SKM-1 (cell line): ENCODE data around the gene ORC1.
A peak's percentile ranks its signal among the peaks of the same experiment; 100 is the strongest.
"Not testable (repeated sequence)": the region's sequence is repeated elsewhere in the genome, so short reads cannot be mapped to it uniquely, and the experiment has no call there.

ENCODE experiments used
- DNase-seq: peaks from one replicate; lab custom pipeline; 2025; ENCODE audit not compliant: unreplicated experiment; lab: John Stamatoyannopoulos, UW

The ORC1 gene

DNA sequence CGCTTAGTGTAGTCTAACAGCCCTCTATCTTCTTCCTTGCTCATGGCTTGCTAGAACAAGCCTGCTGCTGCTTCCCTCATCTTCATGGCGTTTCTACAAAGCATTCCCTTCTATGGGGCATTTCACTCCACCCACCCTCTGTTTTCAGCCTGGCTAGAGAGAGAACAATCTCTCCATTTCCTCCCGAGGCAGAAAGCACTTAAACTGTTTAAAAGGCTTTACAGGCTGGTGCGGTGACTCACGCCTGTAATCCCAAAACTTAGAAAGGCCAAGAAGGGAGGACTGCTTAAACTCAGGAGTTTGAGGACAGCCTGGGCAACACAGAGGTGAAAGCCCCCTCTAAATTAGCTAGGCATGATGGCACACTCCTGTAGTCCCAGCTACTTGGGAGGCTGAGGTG, 17.8 kb downstream of the ORC1 start:
- DNase-seq, result no peak

DNA sequence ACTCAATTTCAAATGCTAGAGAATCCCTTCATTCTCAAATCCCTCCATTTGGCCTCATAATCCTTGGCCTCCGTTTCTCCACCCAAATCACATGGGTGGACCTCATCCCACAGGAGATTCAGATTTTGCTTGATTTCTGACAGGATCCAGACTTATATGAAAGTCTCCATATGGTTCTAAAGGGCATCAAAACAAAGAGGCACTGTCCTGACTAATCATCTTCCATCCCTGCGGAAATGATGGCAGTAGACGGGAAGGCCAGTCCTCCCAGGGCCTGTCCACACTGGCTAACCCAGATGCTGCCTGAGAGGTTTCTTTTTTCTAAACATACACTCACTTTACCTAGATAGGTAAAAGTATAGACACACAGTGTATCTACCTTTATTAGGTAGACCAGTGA, 18.8 kb downstream of the ORC1 start:
- no peak for DNase-seq

DNA sequence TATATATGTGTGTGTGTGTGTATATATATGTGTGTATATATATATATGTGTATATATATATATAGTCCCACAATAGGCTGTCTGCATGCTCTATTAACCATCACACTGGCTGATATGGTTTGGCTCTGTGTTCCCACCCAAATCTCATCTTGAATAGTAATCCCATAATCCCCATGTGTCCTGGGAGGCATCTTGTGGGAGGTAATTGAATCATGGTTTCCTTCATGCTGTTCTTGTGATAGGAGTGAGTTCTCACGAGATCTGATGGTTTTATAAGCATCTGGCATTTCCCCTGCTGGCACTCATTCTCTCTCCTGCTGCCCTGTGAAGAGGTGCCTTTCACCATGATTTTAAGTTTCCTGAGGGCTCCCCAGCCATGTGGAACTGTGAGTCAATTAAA, 34.4 kb downstream of the ORC1 start:
- not testable (repeated sequence) for DNase-seq

DNA sequence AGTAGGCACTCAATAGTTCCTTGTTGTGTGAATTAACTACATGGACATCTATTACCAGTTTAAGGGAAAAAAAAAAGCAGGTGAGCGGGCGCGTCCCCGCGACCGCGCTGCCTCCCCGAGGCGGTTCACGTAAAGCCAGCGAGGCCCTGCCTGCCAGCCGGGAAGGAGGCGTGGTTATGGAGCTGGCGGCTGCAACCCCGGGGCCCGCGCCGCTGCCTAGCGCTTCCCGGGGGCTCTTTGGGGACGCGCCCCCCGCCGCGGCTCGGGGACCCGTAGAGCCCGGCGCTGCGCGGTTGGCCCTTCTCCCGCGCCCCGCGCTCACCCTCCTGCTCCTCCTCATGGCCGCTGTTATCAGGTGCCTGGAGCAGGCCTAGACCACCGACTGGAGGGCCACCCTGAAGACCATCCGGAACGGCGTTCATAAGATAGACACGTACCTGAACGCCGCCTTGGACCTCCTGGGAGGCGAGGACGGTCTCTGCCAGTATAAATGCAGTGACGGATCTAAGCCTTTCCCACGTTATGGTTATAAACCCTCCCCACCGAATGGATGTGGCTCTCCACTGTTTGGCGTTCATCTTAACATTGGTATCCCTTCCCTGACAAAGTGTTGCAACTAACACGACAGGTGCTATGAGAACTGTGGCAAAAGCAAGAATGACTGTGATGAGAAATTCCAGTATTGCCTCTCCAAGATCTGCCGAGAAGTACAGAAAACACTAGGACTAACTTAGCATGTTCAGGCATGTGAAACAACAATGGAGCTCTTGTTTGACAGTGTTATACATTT, 35.6 kb downstream of the ORC1 start:
- no peak for DNase-seq

DNA sequence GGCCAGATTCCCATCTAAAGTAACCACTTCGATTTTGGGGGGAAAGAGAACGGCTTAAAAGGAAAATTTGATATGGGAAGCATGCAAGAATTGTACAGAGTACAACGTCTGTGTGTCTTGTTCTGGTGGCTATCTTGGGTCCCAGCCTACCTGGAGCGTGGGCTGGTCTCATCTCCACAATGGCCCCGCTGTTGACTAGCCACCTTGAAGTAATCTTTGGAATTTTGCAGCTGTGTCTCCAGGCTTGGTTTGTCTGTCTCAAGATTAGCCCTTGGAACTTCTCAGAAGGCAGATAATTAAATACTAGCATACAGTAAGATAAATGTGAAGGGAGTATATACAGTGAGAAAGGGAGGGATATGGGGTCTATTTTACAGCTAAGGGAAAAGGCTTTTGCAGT, 37.0 kb downstream of the ORC1 start:
- DNase-seq, result no peak

DNA sequence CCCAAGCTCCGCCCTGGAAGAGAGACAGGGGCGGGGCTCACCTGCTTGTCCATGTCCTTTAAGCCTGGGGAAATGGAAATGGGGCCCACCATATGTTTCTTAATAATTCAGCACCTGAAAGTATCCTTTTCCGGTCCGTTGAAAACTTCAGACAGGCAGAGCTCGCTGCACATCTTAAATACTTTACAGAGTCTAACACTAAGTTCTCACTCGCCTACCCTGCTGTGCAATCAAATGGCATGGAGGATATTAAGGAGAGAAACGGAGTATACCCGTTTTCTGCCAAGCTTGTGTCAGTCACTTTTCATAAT, 37.8 kb downstream of the ORC1 start:
- DNase-seq, result no peak

DNA sequence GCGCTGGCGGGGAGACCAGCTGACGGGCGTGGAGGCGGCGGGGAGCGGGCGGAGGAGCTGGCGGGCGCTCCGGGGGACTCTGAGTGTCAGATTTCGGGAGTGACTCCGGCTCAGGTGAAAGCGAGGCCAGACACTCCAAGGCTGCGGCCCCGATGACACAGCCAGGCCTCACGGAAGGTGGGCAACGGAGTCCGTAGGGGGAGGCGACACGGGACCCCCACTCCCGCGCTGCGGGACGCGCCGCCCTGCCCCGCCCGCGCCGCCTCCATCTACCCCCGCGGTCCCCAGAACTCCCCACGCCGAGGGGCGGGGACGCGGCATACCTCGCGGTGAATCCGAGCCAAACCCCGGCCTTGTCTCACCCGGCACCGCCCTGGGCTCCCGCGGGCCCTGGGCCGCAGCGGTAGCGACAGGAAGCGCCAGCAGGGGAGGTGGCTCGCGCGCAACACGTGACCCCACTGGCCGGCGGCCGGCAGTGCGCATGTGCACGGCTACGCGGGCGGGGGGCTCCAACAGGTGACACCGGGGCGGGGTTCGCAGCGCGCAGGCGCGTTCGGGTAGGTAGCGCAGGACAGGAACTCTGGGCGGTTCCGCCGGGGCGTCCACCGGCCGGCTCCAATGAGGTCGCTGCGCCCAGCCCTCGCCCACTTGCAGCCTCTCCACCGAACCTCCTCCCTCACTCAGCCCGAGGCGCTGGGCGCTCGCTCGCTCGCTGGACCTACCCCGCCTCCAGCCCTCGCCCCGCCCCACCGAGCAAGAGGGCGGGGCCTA, 38.3 kb downstream of the ORC1 start, which contains the start of gene CC2D1B:
Gene CC2D1B (minus strand): TSS at position 460 of the 771 bp plus-strand sequence. CDS start 1,585 bp downstream, outside the sequence.
- DNase-seq, result peak; percentile 93

DNA sequence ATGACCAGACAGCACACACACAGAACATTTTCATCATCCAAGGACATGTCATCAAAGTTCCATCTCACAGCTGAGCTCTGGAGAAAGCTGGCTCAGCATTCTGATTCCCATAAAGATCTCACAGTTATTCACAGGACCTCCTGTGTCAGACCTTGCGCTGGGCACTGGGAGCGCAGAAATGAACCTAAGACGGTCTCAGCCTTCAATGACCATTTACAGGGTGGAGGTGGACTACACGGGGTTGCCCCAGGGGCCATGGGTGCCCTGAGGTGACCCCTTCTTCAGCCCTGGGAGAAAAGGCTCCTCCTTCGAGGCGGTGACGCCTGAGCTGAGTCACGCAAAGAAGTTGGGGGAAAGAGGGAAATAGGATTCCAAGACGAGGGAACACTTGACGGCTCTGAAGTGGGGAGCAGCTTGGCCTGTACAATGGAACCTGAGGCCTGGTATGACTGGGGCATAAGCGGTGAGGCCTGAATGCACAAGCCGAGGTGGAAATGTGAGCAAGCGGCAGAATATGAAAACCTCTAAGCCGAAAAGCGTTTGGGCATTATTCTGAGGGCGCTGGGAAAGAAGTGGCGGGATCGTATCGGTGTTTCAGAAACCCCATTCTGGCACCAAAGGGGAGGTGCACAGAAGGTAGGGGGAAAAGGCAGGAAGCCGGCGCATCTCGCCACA, 39.0 kb downstream of the ORC1 start:
- no peak for DNase-seq

DNA sequence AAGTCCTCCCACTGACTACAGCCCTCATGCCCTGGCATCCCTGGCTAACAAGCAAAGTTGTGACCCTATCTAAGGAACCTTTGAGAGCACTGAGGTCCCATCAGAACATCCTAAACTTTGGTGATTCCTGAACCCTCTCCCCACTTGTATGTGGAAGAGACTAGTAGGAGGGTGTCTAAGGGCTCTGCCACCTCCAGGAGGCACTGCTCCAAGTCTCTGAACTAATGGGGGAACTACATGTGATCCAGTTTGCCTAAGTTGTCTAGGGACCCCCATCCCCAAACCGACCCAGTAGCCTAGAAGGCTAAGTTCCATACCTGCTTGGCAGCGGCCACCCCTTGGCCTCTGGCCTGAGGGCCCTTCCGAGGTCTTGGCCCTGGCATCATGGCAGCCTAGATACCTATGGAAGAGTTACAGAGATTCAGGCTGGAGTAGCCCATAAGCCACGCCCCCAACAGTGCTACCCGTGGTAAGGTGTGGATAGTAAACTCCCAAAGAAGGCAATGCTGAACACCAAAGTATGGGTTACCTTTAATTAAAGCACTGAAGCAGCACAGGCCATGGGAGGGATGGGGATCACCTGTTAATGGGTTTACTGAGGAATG, 39.9 kb downstream of the ORC1 start:
- no peak for DNase-seq

DNA sequence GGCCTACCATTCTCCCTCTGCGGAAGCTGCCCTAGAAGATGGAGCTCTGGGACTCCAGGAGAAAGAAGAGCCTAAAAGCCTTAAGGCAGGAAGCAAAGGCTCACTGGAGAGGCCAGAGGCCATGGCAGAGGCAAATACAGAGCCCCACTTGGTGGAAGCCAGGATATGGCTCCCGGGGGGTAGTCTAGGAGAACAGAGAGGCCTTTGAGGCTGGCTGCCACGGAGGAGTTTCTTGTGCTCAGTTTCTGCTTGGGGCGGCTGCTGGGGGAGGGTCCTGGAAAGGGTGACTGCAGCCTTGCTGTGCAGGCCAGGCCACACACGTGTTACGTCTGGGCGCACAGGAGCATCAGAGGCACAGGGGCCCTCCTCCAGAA, 43.6 kb downstream of the ORC1 start:
- no peak for DNase-seq

DNA sequence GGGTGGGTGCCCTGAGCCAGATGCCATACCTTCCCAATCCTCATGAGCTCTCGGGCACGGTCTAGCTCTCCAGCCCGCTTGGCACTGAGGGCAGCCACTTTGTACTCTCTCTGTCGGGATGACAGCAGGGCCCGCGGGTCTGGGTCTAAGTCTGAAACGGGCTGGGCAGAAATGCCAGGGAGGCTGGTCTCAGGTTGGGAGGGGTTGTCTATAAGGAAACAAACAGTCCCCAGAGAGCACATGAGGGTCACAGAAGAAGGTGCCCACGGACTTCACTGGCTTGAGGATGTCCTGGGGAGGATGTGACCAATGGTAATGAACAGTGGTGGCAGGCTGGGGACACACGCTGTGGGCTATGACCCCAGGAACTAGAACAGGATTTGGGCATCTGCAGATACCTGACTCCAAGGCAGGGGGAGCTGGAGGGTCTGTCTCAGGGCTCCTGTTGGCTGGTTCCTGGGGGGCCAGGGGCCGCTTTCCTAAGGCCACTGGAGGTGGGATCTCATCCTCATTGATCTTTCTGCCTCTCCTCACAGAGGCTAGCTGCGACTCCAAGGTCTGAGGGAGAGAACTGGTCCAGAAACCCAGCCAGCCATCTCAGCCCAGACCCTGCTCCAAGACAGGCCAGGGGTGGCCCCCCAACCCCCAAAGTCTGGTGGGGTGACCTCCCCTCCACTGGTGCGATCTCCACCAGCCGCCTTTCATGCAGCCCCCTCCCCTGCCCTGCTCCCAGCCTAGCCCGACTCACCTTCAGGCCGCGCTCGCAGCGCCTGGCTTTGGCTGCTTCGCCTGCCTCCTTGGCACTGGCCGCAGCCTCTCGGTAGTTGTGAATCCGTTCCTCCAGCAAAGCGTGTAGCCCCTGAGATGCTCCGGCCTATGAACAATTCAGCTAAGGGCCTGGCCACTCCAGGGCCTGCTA, 44.3 kb downstream of the ORC1 start:
- DNase-seq, result no peak

DNA sequence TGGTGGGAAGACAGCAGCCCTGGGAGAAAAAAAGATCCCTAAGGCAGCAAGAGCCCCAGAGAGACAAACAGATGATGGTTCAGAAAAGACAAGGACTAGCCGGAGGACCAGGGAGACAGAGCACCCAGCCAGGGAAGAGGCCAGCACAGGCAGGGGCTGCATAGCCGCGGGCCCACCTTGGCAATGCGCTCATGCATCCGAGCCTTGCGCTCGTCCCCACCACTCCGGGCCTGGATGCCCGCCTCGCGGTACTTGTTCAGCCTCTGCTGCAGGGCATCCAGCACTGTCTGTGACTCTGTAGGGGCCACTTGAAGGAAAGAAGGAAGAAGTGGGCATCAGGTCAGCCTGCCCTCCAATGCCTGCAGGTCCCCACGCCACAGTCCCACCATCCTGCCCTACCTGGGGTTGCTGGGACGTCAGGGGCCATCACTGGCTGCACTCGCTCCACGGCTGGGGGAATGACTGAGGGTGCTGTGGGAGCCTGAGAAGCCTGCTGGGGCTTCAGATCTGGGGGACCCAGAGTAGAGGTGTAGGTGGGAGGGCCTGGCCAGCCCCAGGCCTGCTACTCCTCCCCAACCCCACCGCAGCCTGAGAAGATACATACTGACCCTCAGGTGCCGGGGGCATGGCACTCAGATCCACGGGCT, 45.2 kb downstream of the ORC1 start:
- DNase-seq, result no peak

DNA sequence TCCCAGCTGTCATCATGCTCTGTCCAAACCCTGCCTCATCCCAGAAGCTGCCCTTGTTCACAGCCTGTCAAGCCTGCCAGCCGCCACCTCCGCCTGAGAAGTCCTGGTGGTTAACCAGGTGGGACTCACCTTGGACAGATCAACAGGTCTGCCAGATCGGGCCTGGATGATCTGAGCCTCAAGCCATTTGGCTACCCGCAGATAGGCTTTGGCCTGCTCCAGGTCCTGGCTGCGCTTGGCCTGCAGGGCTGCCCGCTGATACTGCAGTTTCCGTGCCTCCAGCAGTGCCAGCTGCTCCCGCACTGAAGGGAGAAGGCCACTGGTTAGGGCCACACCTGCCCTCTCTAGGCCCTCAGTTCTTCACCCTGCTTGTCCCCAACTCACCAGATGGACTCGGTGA, 46.8 kb downstream of the ORC1 start:
- DNase-seq, result no peak

DNA sequence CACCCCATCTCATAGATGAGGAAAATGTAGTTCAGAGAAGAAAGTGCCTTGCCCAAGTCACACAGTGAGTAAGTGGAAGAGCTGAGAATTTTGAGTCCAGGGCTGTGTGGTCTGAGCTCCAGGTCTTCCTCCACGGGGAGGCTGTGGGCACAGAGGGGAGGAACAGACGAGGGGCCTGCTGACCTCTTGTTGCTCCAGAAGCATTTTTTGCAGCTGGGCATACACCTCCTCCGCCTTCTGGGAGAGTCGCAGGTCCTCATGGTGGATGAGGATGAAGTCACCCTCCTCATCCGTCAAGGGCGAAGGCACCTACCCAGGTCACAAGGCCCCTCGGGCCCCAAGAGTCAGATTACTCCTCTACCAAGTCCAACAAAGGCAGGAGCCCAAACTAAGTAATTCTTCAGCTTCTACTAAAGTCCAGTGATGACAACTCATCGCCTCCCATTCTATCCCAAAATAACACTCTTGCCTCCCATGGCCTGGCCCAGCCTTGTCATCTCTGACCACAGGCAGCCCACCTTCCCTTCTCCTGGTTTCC, 47.3 kb downstream of the ORC1 start:
- no peak for DNase-seq

DNA sequence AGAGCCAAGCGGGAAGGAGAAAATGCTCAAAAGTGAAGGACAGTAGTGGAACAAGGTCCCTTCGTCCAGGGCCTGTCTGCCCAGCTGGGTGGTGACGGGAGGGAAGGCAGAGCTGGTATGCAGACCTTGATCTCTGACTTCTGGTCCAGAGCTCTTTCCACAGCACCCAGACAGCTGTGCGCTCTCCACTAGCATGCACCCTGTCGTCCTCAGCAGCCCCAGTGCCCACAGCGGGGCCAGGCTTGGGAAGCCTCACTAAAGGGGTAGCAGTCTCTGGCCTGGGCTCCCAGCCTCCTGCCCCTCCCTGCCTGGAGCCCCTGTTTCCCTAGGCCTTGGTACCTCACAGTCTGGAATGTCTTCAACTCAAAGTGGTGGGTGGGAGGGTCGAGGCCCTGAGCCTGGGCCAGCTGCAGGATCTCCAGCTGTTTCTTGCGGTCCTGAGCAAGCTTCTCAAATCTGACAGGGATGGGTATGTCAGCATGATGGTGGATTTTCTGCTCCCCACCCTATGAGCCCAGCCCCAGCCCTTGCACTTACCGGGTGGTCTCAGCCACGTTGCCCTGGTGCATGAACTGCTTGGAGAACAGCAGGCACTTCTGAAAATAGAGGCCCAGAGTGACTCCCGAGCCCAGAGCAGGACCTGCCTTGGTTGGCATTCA, 48.2 kb downstream of the ORC1 start:
- no peak for DNase-seq

DNA sequence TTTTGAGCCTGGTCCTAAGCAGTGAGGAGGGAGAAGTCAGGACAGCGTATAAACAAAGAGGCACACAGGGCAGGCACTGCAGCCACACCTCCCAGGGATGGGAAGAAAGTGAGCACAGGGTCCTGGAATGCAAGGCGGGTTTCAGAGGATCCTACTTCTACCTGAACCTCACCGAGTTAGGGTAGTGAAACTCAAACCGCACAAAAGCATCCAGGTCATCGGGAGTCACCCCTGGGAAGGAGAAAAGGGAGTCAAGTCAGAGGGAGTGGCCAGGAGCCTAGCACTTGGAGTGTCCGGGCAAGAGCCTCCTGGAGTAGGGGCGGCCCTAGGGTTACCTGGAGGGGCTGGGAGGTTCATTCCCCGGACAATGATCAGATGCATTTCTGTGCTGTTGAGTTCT, 48.8 kb downstream of the ORC1 start:
- DNase-seq, result no peak

DNA sequence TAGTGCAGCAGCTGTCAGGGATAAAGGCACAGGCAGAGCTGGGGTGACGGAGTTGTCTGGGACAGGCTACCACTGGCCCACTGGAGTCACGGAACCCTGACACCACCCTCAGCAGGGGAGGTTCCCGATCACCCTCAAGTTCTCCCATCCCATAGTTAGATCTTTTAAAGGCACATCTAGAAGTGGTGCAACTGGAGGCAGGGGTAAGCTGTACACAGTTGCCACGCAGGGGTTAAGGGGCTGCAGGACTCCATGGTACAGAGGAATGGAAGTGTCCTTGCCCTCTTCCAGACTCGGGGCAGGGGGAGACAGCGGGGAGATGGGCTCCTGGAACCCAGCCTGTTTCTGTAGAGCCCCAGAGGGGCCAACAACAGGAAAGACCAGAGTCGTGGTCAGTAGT, 51.5 kb downstream of the ORC1 start:
- DNase-seq, result no peak

DNA sequence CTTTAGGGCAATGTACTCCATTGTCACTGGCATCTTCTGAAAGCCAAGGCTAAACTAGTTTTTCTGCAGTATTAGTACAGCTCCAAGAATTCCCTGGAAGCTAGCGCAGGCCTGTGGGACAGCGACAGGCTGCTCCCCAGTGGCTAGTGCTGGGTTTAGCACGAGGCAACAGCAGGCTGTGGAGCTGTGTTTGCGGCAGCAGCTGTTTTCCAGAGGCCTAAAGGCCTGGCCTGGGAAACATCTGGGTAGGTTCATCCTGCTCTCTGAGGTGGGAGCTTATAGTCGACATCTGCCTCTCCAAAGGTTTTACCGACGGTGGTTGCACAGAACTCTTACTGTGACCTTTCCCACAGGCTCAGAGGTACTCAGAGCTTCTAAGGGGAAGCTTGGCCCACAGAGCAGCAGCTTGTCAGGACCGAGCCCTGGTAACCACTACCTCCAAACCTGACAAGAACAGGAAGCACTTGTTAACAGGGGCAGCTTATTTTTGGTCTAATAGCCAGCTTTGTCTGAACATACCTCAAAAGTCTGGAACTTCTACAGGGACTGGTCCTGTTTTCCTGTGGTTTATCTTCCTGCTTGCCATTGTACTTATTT, 55.4 kb downstream of the ORC1 start:
- no peak for DNase-seq

DNA sequence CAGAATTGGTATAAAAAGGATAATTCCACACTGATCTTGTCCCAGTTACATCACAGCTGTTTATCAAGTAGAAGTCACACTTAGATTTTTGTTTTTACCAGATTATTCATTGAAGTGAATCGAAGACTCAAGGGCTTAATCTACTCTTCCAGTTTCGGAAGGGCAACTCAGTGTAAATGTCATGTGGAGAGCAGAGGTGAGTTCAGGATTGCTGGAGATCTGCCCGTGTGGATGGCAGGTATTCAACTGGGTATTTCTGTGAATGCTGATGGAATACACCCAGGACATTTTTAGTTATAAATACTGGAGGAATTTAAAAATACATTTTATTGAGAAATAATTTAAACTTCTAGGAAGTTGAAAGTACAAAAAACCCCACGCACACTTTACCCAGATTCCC, 57.6 kb downstream of the ORC1 start:
- DNase-seq, result no peak
